Superior temporal gyrus (tissue), 1 donor: ENCODE measurements around the gene PALMD.
A peak's percentile ranks its signal among the peaks of the same experiment; 100 is the strongest.

Experiments
- DNase-seq: peaks from one replicate; pipeline ENCODE4 v3.0.0-alpha.2; 2016; ENCODE audit errors: extremely low spot score

PALMD gene

GRCh38 chr1:99697580-99697979 is 51.7 kb downstream of the PALMD start:
- DNase-seq, result no peak

GRCh38 chr1:99700020-99700419 is 54.1 kb downstream of the PALMD start:
- no peak for DNase-seq

GRCh38 chr1:99702221-99702620 is 56.3 kb downstream of the PALMD start:
- DNase-seq, result no peak

- no peak for DNase-seq
These were observed 58.5 kb downstream of the PALMD start for GRCh38 chr1:99704356-99704816.

GRCh38 chr1:99705385-99705784 is 59.5 kb downstream of the PALMD start:
- DNase-seq, result no peak

- DNase-seq, result peak; percentile 91
These were observed 61.7 kb downstream of the PALMD start for GRCh38 chr1:99707535-99708142.

GRCh38 chr1:99710994-99711393 is 65.1 kb downstream of the PALMD start:
- DNase-seq, result no peak

GRCh38 chr1:99713006-99713405 is 67.1 kb downstream of the PALMD start:
- DNase-seq, result no peak

- DNase-seq, result no peak
These were observed 71.1 kb downstream of the PALMD start for GRCh38 chr1:99717005-99717404.

- no peak for DNase-seq
These were observed 77.3 kb downstream of the PALMD start for GRCh38 chr1:99723251-99723650.

- DNase-seq, result no peak
These were observed 80.1 kb downstream of the PALMD start for GRCh38 chr1:99725996-99726395.

- no peak for DNase-seq
These were observed 80.5 kb downstream of the PALMD start for GRCh38 chr1:99726407-99726806.

- DNase-seq, result no peak
These were observed 80.9 kb downstream of the PALMD start for GRCh38 chr1:99726818-99727217.

GRCh38 chr1:99727575-99728185 is 81.8 kb downstream of the PALMD start:
- no peak for DNase-seq

GRCh38 chr1:99728494-99729235 is 82.8 kb downstream of the PALMD start:
- DNase-seq, result no peak

GRCh38 chr1:99731384-99731783 is 85.5 kb downstream of the PALMD start:
- no peak for DNase-seq

GRCh38 chr1:99735852-99736251 is 89.9 kb downstream of the PALMD start:
- no peak for DNase-seq

GRCh38 chr1:99737016-99737415 is 91.1 kb downstream of the PALMD start:
- peak; percentile 72 for DNase-seq

GRCh38 chr1:99738858-99739465 is 93.0 kb downstream of the PALMD start:
- DNase-seq, result no peak

GRCh38 chr1:99740141-99740540 is 94.2 kb downstream of the PALMD start:
- no peak for DNase-seq
